Astrocyte of the cerebellum (primary cell): Measurements from ENCODE around the gene TUT1.

Source experiments
- DNase-seq: peaks from one replicate; pipeline ENCODE4 v3.0.0-alpha.2; 2011; ENCODE audit warnings: low read depth
- H3K4me3 ChIP-seq: 2 replicates; pipeline ENCODE4 v1.5.1; 2011; ENCODE audit warnings: mild to moderate bottlenecking, low read depth, low read length, moderate library complexity
- CTCF ChIP-seq: IDR thresholded peaks from 2 replicates; pipeline ENCODE4 v1.5.1; 2012; ENCODE audit warnings: low read length, low read depth, moderate library complexity, mild to moderate bottlenecking; ENCODE audit errors: missing control alignments
- in situ Hi-C: cut with HindIII; loops from 2 replicates; pipeline ENCODE4 v1.10.0; 2017; ENCODE audit warnings: low sequenced_read_pairs

TUT1 gene

GRCh38 chr11:62610403-62610802 is 19.1 kb upstream of the TUT1 start:
- TF ChIP-seq CTCF = no peak
- H3K4me3 ChIP-seq = no peak overlapping the region
- in situ Hi-C loops = no loop called here
- DNase-seq = no peak

- no peak for DNase-seq
- TF ChIP-seq CTCF = no peak
- H3K4me3 ChIP-seq = no peak overlapping the region
- in situ Hi-C loops = no loop called here
Measured at GRCh38 chr11:62608776-62609175, 17.5 kb upstream of the TUT1 start.

- in situ Hi-C loops = no loop called here
- no peak for DNase-seq
- no peak for TF ChIP-seq CTCF
Measured at GRCh38 chr11:62607714-62608113, 16.4 kb upstream of the TUT1 start.

GRCh38 chr11:62605902-62606301 is 14.6 kb upstream of the TUT1 start:
- H3K4me3 ChIP-seq = no peak overlapping the region
- DNase-seq = no peak
- in situ Hi-C loops = no loop called here
- TF ChIP-seq CTCF = no peak

More at GRCh38 chr11:62607714-62608113, 16.4 kb upstream of the TUT1 start:
- no peak overlapping the region for H3K4me3 ChIP-seq

GRCh38 chr11:62605467-62605866 is 14.1 kb upstream of the TUT1 start:
- no peak for DNase-seq
- H3K4me3 ChIP-seq = no peak overlapping the region
- no peak for TF ChIP-seq CTCF
- in situ Hi-C loops = no loop called here

- DNase-seq = no peak
- H3K4me3 ChIP-seq = no peak overlapping the region
- in situ Hi-C loops = no loop called here
- no peak for TF ChIP-seq CTCF
Measured at GRCh38 chr11:62604460-62605120, 13.3 kb upstream of the TUT1 start.
